Measurements from ENCODE around the gene BCR. TPM values are rescaled to one million over a fixed set of nuclear protein-coding genes. Genes with fewer than 3 reads are reported as not detected.

Gene BCR
- total and polyA plus RNA-seq, 2 of the 13 experiments (the other 11 are each of a cell fraction or from before 2014, with no cell fraction given), result 19.9 to 33.6 TPM

DNA sequence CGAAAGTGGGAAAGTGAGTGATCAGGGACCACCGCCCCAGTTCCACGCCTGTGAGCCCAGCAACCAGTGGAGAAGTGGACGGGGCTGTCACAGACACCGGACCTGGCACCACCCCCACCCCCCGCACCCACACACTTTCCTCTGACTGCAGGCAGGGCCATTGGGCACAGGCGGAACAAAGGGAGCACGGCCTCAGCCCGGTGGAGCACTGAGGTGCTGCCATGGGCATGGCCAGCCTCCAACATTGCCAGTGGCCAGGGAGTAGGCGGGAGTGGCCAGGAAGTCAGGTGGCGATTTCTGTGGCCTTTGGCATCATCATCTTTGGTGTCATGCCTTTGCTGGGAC is 78.5 kb downstream of the BCR start:
- POLR2A ChIA-PET, result no interaction called here
- Histone ChIP-seq H3K27me3 (ENCODE audit: control insufficient read depth in 1 of 2, insufficient read depth in 2 of 2, low read length in 2 of 2) (no peaks in the 10 kb centered on the region), H3K4me2 (ENCODE audit: low read depth, low read length) (no peak overlapping the region), H3K4me3 (replicated peaks in 1 of 3; ENCODE audit: insufficient read depth in 1 of 3, low read depth in 2 of 3, low read length in 3 of 3) (no peak overlapping the region), H3K27ac (ENCODE audit: extremely low read length, insufficient read depth, low read length) (no peak overlapping the region), H4K20me1 (ENCODE audit: insufficient read depth, low read length) (no peaks in the 10 kb centered on the region; the same call in 1 of the 2 replicates), H3K79me2 (ENCODE audit: insufficient read depth, low read length) (no peaks in the 10 kb centered on the region), H2AFZ (ENCODE audit: low read length) (no peak overlapping the region), H3K4me1 (ENCODE audit: insufficient read depth, low read length) (peaks cover 14% of the 10 kb centered on the region), H3K9me3 (ENCODE audit: low read length) (no peaks in the 10 kb centered on the region), H3K9ac (ENCODE audit: insufficient read depth, low read depth, low read length) (no peak overlapping the region), H3K36me3 (replicated peaks in 1 of 2; ENCODE audit: control insufficient read depth in 1 of 2, insufficient read depth in 2 of 2, low read length in 2 of 2) (peaks cover 27 to 90% of the 10 kb centered on the region in 2 experiments)
- CTCF ChIA-PET (ENCODE audit: low intra/inter-chr PET ratio, low total read pairs), result no interaction called here
- in situ Hi-C loops (cut with HindIII; ENCODE audit: extremely low pct_ligation_motif_present, low pct_unique_long_range_greater_than_20kb), result no loop called here
- DNase-seq (ENCODE audit: low spot score), result no peak
- no peak for FAIRE-seq
- no peak for ATAC-seq
- intact Hi-C loops (cut with micrococcal nuclease; ENCODE audit: unreplicated experiment), result no loop called here
- WGBS (ENCODE audit: low lambda C conversion rate), result 100% methylated on average over 6 of the region's 11 CpGs
- BruUV-seq (replicated peaks), result no TSS peak
- TF ChIP-seq ZNF292 (CRISPR knock-in tag; IDR thresholded peaks at IDR 0.05; ENCODE audit: borderline replicate concordance, low read depth), result no peak
- TF ChIP-seq MLX (CRISPR knock-in tag; IDR thresholded peaks at IDR 0.05), result no peak
- TF ChIP-seq MBNL3 (CRISPR knock-in tag; conservative IDR thresholded peaks at IDR 0.05), result no peak
- no peak for TF ChIP-seq ZNF747 (CRISPR knock-in tag; IDR thresholded peaks at IDR 0.05; ENCODE audit: borderline replicate concordance)
- TF ChIP-seq ZNF782 (CRISPR knock-in tag; IDR thresholded peaks at IDR 0.05; ENCODE audit: borderline replicate concordance), result no peak
- no peak for TF ChIP-seq ZSCAN25 (CRISPR knock-in tag; IDR thresholded peaks at IDR 0.05)
- TF ChIP-seq FOXA1 (IDR thresholded peaks at IDR 0.05), result no peak
- no peak for TF ChIP-seq FOXA1 (CRISPR knock-in tag; IDR thresholded peaks at IDR 0.05)
- TF ChIP-seq, protein P1, sequence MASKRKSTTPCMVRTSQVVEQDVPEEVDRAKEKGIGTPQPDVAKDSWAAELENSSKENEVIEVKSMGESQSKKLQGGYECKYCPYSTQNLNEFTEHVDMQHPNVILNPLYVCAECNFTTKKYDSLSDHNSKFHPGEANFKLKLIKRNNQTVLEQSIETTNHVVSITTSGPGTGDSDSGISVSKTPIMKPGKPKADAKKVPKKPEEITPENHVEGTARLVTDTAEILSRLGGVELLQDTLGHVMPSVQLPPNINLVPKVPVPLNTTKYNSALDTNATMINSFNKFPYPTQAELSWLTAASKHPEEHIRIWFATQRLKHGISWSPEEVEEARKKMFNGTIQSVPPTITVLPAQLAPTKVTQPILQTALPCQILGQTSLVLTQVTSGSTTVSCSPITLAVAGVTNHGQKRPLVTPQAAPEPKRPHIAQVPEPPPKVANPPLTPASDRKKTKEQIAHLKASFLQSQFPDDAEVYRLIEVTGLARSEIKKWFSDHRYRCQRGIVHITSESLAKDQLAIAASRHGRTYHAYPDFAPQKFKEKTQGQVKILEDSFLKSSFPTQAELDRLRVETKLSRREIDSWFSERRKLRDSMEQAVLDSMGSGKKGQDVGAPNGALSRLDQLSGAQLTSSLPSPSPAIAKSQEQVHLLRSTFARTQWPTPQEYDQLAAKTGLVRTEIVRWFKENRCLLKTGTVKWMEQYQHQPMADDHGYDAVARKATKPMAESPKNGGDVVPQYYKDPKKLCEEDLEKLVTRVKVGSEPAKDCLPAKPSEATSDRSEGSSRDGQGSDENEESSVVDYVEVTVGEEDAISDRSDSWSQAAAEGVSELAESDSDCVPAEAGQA (IDR thresholded peaks at IDR 0.05; ENCODE audit: low read depth), result no peak
- TF ChIP-seq, protein P1 (CRISPR knock-in tag; IDR thresholded peaks at IDR 0.05; ENCODE audit: borderline replicate concordance), result no peak
- no peak for TF ChIP-seq PBX3 (CRISPR knock-in tag; IDR thresholded peaks at IDR 0.05; ENCODE audit: borderline replicate concordance)
- TF ChIP-seq ZNF652 (CRISPR knock-in tag; IDR thresholded peaks at IDR 0.05; ENCODE audit: borderline replicate concordance, low read depth), result no peak
- no peak for TF ChIP-seq ZNF891 (CRISPR knock-in tag; IDR thresholded peaks at IDR 0.05)
- TF ChIP-seq MEF2D (CRISPR knock-in tag; IDR thresholded peaks at IDR 0.05), result no peak
- TF ChIP-seq, protein P2, sequence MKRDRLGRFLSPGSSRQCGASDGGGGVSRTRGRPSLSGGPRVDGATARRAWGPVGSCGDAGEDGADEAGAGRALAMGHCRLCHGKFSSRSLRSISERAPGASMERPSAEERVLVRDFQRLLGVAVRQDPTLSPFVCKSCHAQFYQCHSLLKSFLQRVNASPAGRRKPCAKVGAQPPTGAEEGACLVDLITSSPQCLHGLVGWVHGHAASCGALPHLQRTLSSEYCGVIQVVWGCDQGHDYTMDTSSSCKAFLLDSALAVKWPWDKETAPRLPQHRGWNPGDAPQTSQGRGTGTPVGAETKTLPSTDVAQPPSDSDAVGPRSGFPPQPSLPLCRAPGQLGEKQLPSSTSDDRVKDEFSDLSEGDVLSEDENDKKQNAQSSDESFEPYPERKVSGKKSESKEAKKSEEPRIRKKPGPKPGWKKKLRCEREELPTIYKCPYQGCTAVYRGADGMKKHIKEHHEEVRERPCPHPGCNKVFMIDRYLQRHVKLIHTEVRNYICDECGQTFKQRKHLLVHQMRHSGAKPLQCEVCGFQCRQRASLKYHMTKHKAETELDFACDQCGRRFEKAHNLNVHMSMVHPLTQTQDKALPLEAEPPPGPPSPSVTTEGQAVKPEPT (CRISPR knock-in tag; IDR thresholded peaks at IDR 0.05; ENCODE audit: low read depth), result no peak
- no peak for TF ChIP-seq CCDC6 (CRISPR knock-in tag; IDR thresholded peaks at IDR 0.05)
- TF ChIP-seq RBM39 (IDR thresholded peaks at IDR 0.05; ENCODE audit: low read depth, low read length, poor library complexity, severe bottlenecking), result no peak
